Nephron (organoid): ENCODE results near the gene PDLIM5.

Source experiments
- H3K27ac Mint-ChIP-seq, 3 experiments: 2 replicates each; pipeline ENCODE4 v1.8.0; 2020; ENCODE audit warnings: mixed read lengths in 3 of 3, mild to moderate bottlenecking in 2 of 3, moderate library complexity in 1 of 3
- H3K27me3 Mint-ChIP-seq: 2 replicates; pipeline ENCODE4 v1.8.0; 2021; ENCODE audit warnings: low read depth, mild to moderate bottlenecking, moderate library complexity, mixed read lengths
- H3K36me3 Mint-ChIP-seq: 2 replicates; pipeline ENCODE4 v1.8.0; 2020; ENCODE audit warnings: low read depth, mixed read lengths
- H3K4me1 Mint-ChIP-seq: 2 replicates; pipeline ENCODE4 v1.8.0; 2020; ENCODE audit warnings: mixed read lengths
- H3K4me3 Mint-ChIP-seq, 3 experiments: 2 replicates each; pipeline ENCODE4 v1.8.0; 2020; ENCODE audit warnings: mild to moderate bottlenecking in 3 of 3, mixed read lengths in 3 of 3, moderate library complexity in 2 of 3
- H3K9me3 Mint-ChIP-seq: 2 replicates; pipeline ENCODE4 v1.8.0; 2020; ENCODE audit warnings: mixed read lengths
- TF ChIP-seq, protein P1 (sequence below), 3 experiments: fragments of 200-600 bp; sonication (generic); IDR thresholded peaks; one replicate each; pipeline ENCODE4 v1.5.0; 2021; ENCODE audit warnings: antibody characterized with exemption in 3 of 3; ENCODE audit not compliant: unreplicated experiment in 3 of 3

PDLIM5 gene

DNA sequence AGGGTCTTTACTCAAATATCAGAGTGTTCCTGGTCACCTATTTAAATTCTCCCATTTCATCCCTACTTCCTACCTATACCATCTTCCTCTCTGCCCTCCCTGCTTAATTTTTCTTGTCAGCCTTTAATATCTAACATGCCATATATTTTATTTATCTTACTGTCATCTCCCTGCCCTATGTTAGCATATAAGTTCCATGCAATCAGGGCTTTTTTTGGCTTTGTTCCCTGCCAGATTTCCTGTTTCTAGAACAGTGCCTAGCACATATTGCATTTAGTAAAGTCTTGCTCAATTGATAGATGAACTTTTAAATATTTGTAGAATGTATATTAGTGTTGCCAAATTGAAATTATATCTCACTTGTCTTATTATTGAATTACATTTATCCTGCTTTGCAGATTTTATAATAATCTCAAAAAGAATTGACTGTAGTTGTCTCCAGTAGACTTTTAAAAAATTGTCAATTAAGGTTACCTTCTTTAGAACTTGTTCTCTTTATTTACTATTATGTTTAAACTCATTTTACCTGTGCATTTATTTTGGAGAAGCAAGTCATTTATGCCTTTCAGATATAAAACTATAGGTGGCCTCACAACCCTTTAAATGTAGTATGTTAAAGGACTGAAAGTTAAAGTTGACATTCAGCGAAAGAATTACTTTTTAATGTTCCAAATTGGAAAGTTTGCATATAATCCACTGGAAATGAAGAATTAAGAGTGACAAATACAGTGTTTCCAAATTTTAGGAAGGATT lies 197.8 kb downstream of the PDLIM5 start:
- TF ChIP-seq, protein P1, sequence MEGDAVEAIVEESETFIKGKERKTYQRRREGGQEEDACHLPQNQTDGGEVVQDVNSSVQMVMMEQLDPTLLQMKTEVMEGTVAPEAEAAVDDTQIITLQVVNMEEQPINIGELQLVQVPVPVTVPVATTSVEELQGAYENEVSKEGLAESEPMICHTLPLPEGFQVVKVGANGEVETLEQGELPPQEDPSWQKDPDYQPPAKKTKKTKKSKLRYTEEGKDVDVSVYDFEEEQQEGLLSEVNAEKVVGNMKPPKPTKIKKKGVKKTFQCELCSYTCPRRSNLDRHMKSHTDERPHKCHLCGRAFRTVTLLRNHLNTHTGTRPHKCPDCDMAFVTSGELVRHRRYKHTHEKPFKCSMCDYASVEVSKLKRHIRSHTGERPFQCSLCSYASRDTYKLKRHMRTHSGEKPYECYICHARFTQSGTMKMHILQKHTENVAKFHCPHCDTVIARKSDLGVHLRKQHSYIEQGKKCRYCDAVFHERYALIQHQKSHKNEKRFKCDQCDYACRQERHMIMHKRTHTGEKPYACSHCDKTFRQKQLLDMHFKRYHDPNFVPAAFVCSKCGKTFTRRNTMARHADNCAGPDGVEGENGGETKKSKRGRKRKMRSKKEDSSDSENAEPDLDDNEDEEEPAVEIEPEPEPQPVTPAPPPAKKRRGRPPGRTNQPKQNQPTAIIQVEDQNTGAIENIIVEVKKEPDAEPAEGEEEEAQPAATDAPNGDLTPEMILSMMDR (IDR thresholded peaks at IDR 0.05; ENCODE audit: unreplicated experiment in 3 of 3), result peak in 1 of 3 experiments; percentile 9
- Mint-ChIP-seq H3K27ac (peak overlapping the region; percentile 13 to 69 (median 53)), H3K9me3 (no peaks in the 10 kb centered on the region), H3K36me3 (peaks cover 37% of the 10 kb centered on the region), H3K4me3 (no peak overlapping the region), H3K4me1 (peaks cover 10% of the 10 kb centered on the region), H3K27me3 (no peaks in the 10 kb centered on the region)

DNA sequence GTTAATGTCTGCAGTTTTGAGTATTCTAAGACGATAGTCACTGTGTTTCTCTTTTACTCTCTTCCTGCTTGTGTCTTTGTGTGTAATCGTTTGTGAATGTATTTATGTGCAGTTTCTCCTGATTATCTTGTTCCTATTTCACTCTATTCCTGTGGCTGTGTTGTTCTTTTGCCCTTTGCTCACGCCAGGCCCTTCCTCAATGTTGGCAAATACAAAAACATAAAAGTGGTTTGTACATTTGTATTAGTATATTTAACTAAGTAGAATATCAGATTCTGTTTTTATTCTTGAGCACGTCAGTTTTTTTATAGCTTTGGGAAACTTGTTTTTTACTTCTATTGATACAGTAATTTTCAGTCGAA lies 198.4 kb downstream of the PDLIM5 start:
- TF ChIP-seq, protein P1 (IDR thresholded peaks at IDR 0.05; ENCODE audit: unreplicated experiment in 3 of 3), result no peak
- Mint-ChIP-seq H3K4me3 (no peak overlapping the region), H3K4me1 (peaks cover 10% of the 10 kb centered on the region), H3K27ac (peak overlapping the region; percentile 13 to 69 (median 53)), H3K9me3 (no peaks in the 10 kb centered on the region), H3K36me3 (peaks cover 39% of the 10 kb centered on the region), H3K27me3 (no peaks in the 10 kb centered on the region)

DNA sequence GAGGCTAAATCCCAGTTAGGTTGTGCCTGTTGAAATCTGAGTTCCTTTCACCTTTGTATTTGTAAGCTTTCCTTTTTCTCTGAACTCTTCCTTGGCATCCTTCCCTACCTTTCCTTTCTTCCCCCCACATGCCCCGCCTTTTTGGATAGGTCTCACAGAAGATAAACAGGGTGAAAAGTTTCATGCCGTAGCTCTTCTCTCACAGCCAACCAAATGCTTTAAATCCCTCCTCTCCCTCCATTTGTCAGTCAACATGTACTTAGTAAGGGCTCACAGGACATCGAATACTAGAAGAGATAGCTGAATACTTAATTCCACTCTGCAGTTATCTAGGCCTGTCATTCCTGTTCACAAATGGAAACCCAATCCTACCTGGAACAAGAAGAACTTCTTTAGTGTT lies 198.9 kb downstream of the PDLIM5 start:
- Mint-ChIP-seq H3K4me3 (no peak overlapping the region), H3K27me3 (no peaks in the 10 kb centered on the region), H3K9me3 (no peaks in the 10 kb centered on the region), H3K4me1 (peaks cover 10% of the 10 kb centered on the region), H3K36me3 (peaks cover 35% of the 10 kb centered on the region), H3K27ac (peak overlapping the region; percentile 13 to 69 (median 64))
- TF ChIP-seq, protein P1 (IDR thresholded peaks at IDR 0.05; ENCODE audit: unreplicated experiment in 3 of 3), result no peak

DNA sequence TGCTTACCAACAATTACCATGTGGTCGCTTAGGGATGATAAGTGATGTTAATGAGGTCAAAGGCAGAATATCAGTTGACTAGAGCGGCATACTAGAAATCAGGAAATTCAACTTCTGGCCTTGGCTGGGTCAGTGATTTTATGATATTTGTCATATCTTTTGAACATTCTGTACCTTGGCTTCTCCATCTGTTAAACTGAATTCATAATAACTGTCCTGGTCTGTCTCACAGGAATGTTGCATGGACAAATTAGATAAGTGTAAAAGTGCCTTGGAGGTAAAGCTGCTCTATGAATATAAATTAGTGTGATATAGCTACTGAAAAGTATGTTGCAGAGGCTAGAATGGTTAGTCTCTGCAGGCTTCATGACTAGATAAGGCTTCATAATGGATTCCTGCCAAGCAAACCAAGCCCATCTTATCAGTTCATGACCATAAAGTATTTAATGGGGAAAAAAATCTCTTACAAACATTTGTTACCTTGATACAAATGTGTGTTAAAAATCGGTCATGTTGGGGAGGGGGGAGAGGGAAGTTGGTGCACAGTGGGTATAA lies 201.4 kb downstream of the PDLIM5 start:
- Mint-ChIP-seq H3K9me3 (no peaks in the 10 kb centered on the region), H3K36me3 (peaks cover 25% of the 10 kb centered on the region), H3K27ac (peak overlapping the region in 2 of 3 experiments; percentile 32 to 85), H3K27me3 (no peaks in the 10 kb centered on the region), H3K4me3 (no peak overlapping the region), H3K4me1 (peaks cover 10% of the 10 kb centered on the region)
- TF ChIP-seq, protein P1 (IDR thresholded peaks at IDR 0.05; ENCODE audit: unreplicated experiment in 3 of 3), result no peak

DNA sequence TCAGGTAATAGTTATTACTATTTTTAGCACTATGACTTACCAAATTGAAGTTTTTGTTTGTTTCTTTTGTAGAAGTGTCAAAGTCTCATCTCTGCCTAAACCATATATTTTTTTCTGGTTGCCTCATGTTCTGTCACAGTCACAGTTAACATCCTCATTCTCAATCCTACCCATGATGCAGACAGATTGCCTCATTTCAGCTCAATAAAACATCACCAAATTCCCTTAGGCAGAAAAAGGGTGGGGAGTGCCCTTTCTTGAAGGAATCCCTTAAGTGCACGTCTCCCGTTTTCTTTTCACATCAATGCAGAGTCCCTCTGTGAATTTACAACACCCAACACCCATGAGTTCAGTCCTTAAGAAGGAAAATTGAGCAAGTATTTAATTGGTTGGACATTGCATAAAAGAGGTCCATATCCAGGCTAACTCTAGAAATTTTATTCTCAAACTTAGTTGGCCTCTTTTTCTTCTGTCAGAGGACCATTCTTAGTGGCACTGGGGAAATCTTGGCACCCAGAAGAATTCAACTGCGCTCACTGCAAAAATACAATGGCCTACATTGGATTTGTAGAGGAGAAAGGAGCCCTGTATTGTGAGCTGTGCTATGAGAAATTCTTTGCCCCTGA lies 202.4 kb downstream of the PDLIM5 start:
- peaks cover 30% of the 10 kb centered on the region for H3K36me3 Mint-ChIP-seq
- H3K4me1 Mint-ChIP-seq, result peaks cover 10% of the 10 kb centered on the region
- peak overlapping the region in 2 of 3 experiments; percentile 28 to 45 for H3K27ac Mint-ChIP-seq
- no peak overlapping the region for H3K4me3 Mint-ChIP-seq
- H3K27me3 Mint-ChIP-seq, result no peaks in the 10 kb centered on the region
- TF ChIP-seq, protein P1 (IDR thresholded peaks at IDR 0.05; ENCODE audit: unreplicated experiment in 3 of 3), result no peak
- no peaks in the 10 kb centered on the region for H3K9me3 Mint-ChIP-seq
